Thyroid gland (tissue), 4 donors: ENCODE results near the gene OR6F1.

Source experiments
- CTCF ChIP-seq, 6 experiments: fragments of 200-600 bp in 3 of 6; fragments of 450-650 bp in 3 of 6; sonication (generic) in 3 of 6; IDR thresholded peaks; one replicate each; pipeline ENCODE4 v1.5.1; 2016 to 2019; ENCODE audit warnings: antibody characterized with exemption in 6 of 6, mild to moderate bottlenecking in 2 of 6, inconsistent platforms in 1 of 6, moderate library complexity in 1 of 6
- POLR2A ChIP-seq, 2 donors: fragments of 450-650 bp; IDR thresholded peaks; one replicate each; pipeline ENCODE4 v1.6.1; 2017; ENCODE audit warnings: antibody characterized with exemption in 2 of 2, mild to moderate bottlenecking in 2 of 2, moderate library complexity in 1 of 2

GRCh38 chr1:247669225-247669624 lies 47.2 kb downstream of the OR6F1 start:
- TF ChIP-seq CTCF (IDR thresholded peaks at IDR 0.05), result no peak
- TF ChIP-seq POLR2A (IDR thresholded peaks at IDR 0.05), result no peak
